Measurements from ENCODE around the gene TAF4. TPM values are rescaled to one million over a fixed set of nuclear protein-coding genes. Genes with fewer than 3 reads are reported as not detected.

The TAF4 gene
- total and polyA plus RNA-seq, 2 of the 13 experiments (the other 11 are each of a cell fraction or from before 2014, with no cell fraction given), result 5.9 to 12.0 TPM

DNA sequence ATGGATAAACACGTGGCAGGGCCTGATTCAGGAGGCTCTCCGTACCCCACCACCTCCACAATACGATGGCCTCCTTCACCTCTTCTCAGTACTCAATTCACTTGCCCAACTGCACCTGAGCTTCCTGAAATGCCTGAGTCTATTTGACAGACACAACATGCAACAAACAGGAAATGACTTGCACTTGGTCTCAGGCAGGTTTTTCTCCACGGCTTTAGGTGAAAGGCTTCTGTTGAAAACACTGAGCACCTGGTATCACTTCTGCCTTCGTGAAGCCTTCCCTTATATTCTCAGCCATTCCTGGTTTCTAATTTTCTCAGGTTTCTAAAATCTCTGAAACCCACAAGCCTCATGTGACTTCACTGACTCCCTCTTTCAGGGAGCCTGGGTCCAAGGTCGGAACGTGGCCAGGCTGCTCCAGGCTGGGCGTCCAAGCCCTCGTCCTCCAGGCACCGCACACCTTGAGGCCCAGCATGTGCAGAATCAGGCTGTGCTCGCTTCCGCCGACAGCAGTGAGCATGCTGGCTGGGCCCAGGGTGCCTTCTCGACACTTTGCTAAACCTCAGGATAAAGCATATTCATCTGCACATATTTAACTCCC, 34.7 kb downstream of the TAF4 start (continued):
- TF ChIP-seq, protein P1, sequence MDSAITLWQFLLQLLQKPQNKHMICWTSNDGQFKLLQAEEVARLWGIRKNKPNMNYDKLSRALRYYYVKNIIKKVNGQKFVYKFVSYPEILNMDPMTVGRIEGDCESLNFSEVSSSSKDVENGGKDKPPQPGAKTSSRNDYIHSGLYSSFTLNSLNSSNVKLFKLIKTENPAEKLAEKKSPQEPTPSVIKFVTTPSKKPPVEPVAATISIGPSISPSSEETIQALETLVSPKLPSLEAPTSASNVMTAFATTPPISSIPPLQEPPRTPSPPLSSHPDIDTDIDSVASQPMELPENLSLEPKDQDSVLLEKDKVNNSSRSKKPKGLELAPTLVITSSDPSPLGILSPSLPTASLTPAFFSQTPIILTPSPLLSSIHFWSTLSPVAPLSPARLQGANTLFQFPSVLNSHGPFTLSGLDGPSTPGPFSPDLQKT (CRISPR knock-in tag; IDR thresholded peaks at IDR 0.05; ENCODE audit: borderline replicate concordance), result no peak
- TF ChIP-seq THAP11 (CRISPR knock-in tag; IDR thresholded peaks at IDR 0.05) (0 out of 2 replicates have a peak, but pooled peaks have one; percentile 24), REL (CRISPR knock-in tag; conservative IDR thresholded peaks at IDR 0.05) (no peak), ZNF792 (CRISPR knock-in tag; IDR thresholded peaks at IDR 0.05) (no peak), MAFK (conservative IDR thresholded peaks at IDR 0.05 in 1 of 2, IDR thresholded peaks at IDR 0.05 in 1 of 2; ENCODE audit: low read length in 2 of 2) (no peak), SRSF9 (IDR thresholded peaks at IDR 0.05; ENCODE audit: borderline replicate concordance, insufficient read depth, low read depth, low read length, poor library complexity, severe bottlenecking) (no peak), ZMYM3 (CRISPR knock-in tag; IDR thresholded peaks at IDR 0.05) (peak; percentile 41; the same call in 1 of the 2 replicates), ZFP37 (CRISPR knock-in tag; IDR thresholded peaks at IDR 0.05; ENCODE audit: borderline replicate concordance) (peak; percentile 84), SOX5 (CRISPR knock-in tag; IDR thresholded peaks at IDR 0.05; ENCODE audit: borderline replicate concordance) (0 out of 2 replicates have a peak, but pooled peaks have one; percentile 22), HNRNPLL (IDR thresholded peaks at IDR 0.05; ENCODE audit: low read depth, low read length, poor library complexity, severe bottlenecking) (no peak), CHCHD3 (CRISPR knock-in tag; IDR thresholded peaks at IDR 0.05) (no peak)
- TF ChIP-seq, protein P2, sequence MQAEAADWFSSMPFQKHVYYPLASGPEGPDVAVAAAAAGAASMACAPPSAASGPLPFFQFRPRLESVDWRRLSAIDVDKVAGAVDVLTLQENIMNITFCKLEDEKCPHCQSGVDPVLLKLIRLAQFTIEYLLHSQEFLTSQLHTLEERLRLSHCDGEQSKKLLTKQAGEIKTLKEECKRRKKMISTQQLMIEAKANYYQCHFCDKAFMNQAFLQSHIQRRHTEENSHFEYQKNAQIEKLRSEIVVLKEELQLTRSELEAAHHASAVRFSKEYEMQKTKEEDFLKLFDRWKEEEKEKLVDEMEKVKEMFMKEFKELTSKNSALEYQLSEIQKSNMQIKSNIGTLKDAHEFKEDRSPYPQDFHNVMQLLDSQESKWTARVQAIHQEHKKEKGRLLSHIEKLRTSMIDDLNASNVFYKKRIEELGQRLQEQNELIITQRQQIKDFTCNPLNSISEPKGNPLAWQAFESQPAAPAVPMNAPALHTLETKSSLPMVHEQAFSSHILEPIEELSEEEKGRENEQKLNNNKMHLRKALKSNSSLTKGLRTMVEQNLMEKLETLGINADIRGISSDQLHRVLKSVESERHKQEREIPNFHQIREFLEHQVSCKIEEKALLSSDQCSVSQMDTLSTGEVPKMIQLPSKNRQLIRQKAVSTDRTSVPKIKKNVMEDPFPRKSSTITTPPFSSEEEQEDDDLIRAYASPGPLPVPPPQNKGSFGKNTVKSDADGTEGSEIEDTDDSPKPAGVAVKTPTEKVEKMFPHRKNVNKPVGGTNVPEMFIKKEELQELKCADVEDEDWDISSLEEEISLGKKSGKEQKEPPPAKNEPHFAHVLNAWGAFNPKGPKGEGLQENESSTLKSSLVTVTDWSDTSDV (CRISPR knock-in tag; IDR thresholded peaks at IDR 0.05), result no peak
- TF ChIP-seq, protein P3, sequence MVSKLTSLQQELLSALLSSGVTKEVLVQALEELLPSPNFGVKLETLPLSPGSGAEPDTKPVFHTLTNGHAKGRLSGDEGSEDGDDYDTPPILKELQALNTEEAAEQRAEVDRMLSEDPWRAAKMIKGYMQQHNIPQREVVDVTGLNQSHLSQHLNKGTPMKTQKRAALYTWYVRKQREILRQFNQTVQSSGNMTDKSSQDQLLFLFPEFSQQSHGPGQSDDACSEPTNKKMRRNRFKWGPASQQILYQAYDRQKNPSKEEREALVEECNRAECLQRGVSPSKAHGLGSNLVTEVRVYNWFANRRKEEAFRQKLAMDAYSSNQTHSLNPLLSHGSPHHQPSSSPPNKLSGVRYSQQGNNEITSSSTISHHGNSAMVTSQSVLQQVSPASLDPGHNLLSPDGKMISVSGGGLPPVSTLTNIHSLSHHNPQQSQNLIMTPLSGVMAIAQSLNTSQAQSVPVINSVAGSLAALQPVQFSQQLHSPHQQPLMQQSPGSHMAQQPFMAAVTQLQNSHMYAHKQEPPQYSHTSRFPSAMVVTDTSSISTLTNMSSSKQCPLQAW (CRISPR knock-in tag; IDR thresholded peaks at IDR 0.05), result no peak
- TF ChIP-seq, protein P4, sequence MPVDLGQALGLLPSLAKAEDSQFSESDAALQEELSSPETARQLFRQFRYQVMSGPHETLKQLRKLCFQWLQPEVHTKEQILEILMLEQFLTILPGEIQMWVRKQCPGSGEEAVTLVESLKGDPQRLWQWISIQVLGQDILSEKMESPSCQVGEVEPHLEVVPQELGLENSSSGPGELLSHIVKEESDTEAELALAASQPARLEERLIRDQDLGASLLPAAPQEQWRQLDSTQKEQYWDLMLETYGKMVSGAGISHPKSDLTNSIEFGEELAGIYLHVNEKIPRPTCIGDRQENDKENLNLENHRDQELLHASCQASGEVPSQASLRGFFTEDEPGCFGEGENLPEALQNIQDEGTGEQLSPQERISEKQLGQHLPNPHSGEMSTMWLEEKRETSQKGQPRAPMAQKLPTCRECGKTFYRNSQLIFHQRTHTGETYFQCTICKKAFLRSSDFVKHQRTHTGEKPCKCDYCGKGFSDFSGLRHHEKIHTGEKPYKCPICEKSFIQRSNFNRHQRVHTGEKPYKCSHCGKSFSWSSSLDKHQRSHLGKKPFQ (CRISPR knock-in tag; IDR thresholded peaks at IDR 0.05; ENCODE audit: insufficient replicate concordance), result no peak
- TF ChIP-seq, protein P5, sequence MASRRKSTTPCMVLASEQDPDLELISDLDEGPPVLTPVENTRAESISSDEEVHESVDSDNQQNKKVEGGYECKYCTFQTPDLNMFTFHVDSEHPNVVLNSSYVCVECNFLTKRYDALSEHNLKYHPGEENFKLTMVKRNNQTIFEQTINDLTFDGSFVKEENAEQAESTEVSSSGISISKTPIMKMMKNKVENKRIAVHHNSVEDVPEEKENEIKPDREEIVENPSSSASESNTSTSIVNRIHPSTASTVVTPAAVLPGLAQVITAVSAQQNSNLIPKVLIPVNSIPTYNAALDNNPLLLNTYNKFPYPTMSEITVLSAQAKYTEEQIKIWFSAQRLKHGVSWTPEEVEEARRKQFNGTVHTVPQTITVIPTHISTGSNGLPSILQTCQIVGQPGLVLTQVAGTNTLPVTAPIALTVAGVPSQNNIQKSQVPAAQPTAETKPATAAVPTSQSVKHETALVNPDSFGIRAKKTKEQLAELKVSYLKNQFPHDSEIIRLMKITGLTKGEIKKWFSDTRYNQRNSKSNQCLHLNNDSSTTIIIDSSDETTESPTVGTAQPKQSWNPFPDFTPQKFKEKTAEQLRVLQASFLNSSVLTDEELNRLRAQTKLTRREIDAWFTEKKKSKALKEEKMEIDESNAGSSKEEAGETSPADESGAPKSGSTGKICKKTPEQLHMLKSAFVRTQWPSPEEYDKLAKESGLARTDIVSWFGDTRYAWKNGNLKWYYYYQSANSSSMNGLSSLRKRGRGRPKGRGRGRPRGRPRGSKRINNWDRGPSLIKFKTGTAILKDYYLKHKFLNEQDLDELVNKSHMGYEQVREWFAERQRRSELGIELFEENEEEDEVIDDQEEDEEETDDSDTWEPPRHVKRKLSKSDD (CRISPR knock-in tag; IDR thresholded peaks at IDR 0.05; ENCODE audit: low read depth), result peak; percentile 48; the same call in 1 of the 2 replicates
- TF ChIP-seq, protein P6, sequence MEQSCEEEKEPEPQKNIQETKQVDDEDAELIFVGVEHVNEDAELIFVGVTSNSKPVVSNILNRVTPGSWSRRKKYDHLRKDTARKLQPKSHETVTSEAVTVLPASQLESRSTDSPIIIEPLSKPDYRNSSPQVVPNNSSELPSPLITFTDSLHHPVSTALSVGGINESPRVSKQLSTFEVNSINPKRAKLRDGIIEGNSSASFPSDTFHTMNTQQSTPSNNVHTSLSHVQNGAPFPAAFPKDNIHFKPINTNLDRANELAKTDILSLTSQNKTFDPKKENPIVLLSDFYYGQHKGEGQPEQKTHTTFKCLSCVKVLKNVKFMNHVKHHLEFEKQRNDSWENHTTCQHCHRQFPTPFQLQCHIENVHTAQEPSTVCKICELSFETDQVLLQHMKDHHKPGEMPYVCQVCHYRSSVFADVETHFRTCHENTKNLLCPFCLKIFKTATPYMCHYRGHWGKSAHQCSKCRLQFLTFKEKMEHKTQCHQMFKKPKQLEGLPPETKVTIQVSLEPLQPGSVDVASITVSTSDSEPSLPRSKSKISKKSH (CRISPR knock-in tag; IDR thresholded peaks at IDR 0.05; ENCODE audit: borderline replicate concordance), result peak; percentile 95

Measured in HepG2 (cell line).